ENCODE measurements around the gene MEIS2.

- TF ChIP-seq POLR2A (IDR thresholded peaks at IDR 0.05; ENCODE audit: low read depth, low read length) (no peak), POLR2AphosphoS5 (IDR thresholded peaks at IDR 0.05; ENCODE audit: low read depth, low read length) (no peak), TAF1 (IDR thresholded peaks at IDR 0.05; ENCODE audit: borderline replicate concordance, low read depth, low read length) (no peak)
These were observed 176.3 kb downstream of the MEIS2 start for GRCh38 chr15:36924034-36924433.

Measured in GM12892 (cell line).